DMS153 treated with DMSO at 0.1 percent for 48 hours (cell line): Measurements from ENCODE around the gene GK.
"Not testable (repeated sequence)": the region's sequence is repeated elsewhere in the genome, so short reads cannot be mapped to it uniquely, and the experiment has no call there.

ENCODE experiments used
- DNase-seq: peaks from one replicate; lab custom pipeline; 2025; ENCODE audit not compliant: unreplicated experiment; lab: John Stamatoyannopoulos, UW

The GK gene

DNA sequence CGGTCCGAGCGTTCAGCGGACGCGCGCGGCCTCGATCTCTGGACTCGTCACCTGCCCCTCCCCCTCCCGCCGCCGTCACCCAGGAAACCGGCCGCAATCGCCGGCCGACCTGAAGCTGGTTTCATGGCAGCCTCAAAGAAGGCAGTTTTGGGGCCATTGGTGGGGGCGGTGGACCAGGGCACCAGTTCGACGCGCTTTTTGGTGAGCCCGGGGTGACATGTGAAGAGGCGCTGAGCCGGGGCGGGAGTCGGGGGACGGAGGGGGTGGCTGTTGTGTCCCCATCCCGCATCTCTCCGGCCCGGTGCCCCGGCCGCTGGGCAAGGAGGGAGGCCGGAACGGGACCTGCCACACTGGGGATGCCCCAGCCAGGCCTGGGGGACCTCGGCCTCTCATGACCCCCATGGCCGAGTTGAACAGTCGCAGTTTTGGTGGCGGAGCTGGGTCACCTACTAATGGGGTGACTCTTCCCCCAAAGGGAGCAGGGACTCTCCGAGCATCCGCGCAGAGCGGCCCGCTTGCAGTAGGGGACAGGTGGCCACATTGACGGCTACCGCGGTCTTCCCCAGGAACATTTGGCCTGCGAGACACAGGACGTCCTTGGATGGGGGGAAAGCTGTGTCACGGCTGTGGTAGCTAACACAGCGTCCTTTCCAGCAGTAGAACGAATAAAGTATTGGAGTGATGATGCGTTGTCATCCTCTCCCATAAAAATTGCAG is at the start of gene GK:
GK (plus strand) TSS at position 9 of the 717 bp plus-strand sequence; CDS start at position 124, 115 bp downstream.
- no peak for DNase-seq

DNA sequence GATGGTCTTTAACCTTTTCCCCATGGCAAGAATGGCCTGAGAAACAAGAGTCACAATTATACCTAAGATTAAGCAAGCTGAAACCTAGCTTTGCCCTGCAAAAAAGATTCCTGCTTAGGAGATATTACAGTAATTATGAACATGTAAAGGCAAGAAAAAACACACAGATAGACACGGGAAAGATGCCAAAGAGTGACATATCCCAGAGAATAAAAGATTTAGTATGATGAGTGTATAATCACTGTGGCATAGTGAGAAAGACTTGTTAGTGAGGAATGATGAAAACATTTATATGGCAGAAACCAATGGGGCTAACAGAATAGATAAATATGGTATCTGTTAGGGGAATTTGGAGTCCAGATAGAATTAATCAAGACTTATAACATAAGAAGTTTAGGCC is 46.1 kb upstream of the GK start:
- DNase-seq = no peak

DNA sequence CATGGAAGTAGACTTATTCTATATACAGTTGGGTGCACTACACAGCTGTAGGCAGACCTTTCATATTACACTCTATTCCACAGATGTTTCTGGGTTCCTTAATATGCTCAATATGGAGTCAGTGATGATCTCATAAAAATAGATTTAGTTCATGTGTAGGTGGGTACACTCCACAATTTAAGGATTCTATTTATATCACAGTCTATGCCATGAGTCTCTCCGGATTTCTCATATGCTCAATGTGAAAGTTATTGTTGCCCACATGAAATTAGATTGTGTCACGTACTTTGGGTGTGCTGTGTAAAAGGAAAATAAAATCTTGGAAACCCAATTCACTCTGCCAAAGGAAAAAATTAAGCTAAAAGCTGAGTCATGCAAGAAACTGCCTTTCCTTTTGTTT is 43.2 kb upstream of the GK start:
- DNase-seq = no peak

DNA sequence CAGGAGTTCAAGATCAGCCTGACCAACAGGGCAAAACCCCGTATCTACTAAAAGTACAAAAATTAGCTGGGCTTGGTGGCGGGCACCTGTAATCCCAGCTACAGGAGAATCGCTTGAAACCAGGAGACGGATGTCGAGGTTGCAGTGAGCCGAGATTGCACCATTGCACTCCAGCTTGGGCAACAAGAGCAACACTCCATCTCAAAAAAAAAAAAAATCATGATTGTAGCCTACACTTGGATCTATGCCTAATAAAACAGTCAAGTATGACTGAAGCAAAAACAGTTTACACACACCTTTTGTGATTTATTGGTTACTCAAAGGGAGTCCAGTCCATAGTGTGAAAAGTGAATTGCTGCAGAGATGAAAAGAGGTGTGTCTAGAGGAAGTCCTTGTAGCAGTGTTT is 41.0 kb upstream of the GK start:
- peak; percentile 43 for DNase-seq

DNA sequence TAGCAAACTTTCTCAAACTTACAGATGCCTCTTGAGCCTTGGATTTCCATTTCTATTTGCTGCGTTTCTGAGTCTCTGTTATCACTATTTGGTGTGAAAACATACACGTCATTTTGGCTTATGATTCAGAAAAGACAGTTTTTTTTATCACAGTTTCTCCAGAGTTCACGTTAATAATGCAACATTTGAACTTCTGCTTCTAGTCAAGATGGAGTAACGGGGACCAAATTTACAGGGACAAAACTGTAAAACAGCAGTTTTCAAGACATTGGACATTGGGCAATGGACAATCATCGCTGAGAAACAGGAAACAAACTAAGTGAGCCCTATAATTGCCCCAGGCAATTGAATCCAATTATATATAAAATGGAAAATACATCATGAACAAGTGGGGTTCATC is 39.5 kb upstream of the GK start:
- DNase-seq = no peak

DNA sequence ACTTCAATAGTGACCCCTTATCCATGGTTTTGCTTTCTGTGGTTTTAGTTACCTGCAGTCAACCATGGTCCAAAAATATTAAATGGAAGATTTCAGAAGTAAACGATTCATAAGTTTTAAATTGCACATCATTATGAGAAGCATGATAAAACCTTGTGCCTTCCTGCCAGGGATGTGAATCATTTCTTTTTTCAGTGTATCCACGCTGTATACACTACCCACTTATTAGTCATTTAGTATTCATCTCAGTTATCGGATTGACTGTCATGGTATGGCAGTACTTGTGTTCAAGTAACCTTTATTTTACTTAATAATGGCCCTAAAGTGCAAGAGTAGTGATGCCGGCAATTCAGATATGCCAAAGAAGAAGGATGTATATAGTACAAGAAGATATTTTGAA is 38.0 kb upstream of the GK start:
- no peak for DNase-seq

DNA sequence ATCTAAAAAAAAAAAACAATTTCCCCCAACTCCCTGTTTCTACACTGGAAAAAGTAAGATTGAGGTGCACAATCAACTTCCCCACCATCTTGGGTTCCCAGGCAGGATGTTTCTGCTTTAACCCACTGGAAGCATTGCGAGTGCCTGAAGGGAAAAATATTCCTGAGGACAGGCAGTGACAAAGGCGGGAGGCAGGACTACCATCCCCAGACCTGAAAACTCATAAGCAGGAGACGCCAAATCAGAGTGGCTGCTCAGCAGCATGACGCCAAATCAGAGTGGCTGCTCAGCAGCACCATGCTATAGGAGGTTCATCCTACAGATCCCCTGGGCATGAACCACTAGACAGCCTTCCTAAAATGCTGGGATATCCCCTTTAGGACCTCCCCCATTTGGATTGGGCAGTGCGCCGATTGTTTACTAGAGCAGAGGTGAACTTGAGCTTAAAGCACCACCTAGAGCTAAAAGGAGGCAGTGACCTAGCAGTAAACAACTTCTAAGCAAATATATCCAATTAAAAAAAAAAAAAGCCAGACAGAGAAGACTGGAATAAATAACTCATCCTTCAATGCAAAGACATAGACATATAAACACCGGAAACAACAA is 35.0 kb upstream of the GK start:
- no peak for DNase-seq

DNA sequence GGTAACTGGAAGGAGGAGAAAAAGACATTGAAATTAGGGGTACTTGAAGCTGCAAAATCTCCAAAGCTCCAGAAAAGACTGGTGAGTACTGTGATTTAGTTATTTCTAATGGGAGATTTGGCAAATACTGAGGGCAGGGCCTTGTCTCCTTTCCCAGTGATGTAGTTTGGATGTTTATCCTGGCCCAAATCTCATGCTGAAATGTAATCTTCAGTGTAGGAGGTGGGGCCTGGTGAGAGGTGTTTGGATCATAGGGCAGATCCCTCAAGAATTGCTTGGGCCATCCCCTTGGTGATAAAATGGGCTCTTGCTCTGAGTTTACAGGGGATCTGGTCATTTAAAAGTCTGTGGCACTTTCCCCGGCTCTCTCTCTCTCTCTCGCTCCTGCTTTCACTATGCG is 33.1 kb upstream of the GK start:
- DNase-seq = no peak

DNA sequence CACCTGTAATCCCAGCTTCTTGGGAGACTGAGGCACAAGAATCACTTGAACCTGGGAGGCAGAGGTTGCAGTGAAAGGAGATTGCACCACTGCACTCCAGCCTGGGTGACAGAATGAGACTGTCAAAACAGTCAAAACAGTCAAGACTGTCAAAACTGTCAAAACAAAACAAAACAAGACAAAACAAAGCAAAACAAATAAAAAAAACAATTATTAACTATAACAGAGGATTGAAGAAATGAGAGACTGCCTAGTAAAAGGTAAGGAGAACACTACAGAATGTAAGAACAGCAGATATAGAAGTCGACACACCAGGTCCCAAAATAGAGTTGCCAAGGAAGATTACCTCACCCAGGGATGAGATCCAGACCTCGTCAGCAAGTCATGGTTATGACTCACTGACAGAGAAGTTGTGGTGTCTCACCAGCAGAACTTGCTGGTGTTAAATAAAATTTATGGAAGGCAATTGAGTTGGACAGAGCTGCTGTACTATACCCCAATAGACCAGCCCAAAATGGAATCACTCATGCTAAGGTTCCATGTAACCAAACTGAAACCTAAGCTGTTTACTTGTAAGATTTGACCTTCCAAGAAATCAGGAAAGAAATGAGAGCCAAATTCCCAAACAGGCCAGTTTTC is 32.1 kb upstream of the GK start:
- no peak for DNase-seq

DNA sequence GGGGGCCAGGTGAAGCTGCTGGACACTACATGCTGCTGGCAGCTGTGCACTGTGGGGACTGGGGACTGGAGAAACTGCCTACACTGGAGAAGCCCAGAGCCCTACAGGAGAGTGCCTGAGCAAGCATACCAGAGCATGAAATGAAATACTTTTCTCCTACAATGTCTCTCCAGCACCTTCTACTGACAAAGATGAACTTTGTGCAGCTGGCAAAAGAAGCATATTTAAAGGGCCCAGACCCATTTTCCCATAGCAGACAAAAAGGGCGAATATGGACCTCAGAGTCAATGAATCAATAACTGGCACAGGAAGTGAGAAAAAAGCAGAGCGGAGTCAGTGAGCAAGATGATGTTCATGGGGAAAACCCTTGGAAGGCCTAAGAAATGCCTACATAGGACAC is 30.9 kb upstream of the GK start:
- no peak for DNase-seq

DNA sequence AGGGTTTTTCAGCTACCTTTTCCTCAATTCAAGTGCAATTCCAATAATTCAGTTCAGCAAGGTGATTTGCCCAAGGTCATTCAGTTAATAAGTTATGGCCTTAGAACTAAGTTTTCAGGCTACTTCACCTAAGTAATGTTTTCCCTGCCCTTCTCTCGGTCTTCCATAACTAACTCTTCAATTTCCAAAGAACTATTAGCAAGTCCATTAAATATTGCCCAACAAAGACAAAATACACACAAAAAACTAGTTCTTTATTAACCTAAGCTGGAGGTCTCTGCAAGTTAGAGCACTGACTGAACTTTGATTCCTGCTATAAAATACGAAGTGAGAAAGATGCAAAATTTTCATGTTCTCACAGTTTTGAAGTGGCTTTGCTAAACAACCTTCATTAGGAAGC is 26.8 kb upstream of the GK start:
- DNase-seq = no peak

DNA sequence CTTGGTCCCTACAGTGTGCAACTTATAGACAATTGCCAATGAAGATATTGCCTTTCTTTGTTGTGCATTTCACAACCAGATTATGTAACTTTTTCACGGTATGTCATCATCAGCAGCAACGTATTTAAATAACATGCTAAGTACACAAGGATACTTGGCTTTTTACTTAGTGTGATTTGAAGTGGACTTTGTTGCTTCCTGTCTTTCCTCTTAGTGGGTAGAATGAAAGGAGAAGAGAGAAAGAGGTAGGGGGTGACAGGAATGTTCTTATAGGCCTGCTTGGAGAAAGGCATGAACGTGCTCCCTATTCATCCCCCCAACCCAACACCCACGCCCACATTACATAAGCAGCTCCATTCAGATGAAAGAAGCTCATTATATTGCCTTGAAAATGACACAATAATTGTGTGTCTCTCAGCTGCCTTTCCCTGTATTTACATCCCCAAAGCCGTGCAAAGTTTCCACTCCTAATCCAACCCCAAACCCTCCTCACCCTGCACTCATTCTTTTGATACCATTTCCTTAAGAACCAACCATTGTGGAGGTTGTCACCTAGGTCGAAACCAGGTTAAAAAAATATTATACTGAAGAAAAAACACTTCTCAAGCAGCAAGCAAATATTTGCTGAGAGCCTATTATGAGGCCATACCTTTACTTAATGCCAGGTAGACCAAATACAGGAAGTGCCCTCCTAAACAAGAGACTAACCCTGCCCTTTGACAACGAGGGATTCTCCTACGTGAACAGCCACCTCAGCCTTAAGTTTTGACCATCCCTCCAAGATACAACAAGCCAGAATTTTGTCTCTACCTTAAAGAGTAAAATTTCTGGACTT is 25.2 kb upstream of the GK start:
- DNase-seq = peak; percentile 10

DNA sequence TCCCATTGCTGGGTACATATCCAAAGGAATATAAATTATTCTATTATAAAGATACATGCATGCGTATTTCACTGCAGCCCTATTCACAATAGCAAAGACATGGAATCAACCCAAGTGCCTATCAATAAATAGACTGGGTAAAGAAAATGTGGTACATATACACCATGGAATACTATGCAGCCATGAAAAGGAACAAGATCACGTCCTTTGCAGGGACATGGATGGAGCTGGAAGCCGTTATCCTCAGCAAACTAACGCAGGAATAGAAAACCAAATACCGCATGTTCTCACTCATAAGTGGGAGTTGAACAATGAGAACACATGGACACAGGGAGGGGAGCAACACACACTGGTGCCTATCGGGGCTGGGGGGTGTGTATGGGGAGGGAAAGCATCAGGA is 19.2 kb upstream of the GK start:
- not testable (repeated sequence) for DNase-seq

DNA sequence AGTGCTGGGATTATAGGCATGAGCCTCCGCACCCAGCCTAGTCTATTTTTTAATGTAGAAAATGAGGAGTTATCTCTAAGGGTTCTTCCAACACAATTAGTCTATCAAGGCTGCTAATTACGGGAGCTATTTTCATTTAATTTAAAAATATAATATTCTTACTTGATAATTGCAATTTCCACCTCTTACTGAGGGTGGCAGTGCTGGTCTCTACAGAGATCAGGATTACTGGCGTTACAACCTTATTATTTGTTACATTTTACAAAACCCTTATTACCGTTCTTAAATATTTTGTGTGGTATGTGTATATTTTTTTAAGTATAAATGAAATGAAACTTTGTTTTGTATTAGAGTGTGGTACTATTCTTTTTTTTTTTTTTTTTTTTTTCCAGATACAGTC is 17.6 kb upstream of the GK start:
- DNase-seq = no peak

DNA sequence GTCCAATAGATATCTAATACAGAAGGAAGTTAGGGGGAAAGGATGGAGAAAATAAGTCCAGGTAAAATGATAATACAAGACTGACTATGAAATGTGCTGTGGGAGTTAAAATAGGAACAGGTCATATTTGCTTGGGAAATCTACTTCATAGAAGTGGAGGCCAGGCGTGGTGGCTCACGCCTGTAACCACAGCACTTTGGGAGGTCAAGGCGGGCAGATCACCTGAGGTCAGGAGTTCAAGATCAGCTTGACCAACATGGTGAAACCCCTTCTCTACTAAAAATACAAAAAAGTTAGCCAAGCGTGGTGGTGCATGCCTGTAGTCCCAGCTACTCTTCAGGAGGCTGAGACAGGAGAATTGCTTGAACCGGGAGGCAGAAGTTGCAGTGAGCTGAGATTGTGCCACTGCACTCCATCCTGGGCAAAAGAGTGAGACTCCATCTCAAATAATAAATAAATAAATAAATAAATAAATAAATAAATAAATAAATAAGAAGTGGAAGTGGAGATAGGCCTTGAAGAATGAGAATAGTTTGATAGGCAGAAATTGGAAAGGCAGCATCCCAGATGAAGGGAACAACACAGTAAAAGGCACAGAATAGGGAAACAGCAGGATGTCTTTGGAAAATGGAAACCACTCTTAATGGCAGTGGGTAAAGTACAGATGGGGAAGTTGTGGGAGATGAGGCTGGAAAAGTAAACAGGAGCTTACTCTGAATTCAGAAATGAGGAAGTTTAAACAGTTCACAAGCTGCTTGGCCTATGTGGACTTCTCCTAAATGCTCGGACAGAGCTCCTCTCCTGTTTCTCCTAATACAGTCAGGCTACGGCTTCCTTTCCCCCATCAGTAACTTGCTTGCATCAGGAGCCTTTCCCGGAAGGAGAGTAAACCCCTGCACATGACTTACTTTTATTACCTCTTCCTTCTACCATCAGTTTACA is 15.1 kb upstream of the GK start:
- DNase-seq = no peak

DNA sequence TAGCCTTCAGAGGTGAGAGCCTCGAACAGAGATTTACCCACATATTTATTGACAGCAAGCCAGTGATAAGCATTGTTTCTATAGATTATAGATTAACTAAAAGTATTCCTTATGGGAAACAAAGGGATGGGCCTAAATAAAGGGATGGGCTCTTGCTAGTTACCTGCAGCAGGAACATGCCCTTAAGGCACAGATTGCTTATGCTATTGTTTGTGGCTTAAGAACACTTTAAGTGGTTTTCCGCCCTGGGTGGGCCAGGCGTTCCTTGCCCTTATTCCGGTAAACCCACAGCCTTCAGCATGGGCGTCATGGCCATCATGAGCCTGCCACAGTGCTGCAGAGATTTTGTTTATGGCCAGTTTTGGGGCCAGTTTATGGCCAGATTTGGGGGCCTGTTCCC is 13.5 kb upstream of the GK start:
- not testable (repeated sequence) for DNase-seq

DNA sequence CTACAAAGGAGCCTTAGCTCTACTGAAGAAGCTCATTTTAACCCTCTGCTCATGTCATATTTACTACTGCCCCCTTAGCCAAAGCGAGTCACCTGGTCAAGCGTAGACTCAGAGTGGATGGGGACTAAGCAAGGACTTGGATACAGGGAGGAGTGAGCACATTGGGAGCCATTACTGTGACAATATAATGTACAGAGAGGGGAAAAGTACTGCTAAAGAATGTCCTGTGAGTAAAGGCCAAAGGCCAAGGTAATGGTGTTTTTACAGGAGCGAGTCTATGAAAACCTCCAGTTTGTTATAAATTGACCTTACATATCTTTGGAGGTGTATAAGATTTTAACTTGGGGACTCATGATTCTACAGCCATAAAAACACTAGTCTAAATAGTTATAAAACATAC is 10.6 kb upstream of the GK start:
- DNase-seq = no peak

DNA sequence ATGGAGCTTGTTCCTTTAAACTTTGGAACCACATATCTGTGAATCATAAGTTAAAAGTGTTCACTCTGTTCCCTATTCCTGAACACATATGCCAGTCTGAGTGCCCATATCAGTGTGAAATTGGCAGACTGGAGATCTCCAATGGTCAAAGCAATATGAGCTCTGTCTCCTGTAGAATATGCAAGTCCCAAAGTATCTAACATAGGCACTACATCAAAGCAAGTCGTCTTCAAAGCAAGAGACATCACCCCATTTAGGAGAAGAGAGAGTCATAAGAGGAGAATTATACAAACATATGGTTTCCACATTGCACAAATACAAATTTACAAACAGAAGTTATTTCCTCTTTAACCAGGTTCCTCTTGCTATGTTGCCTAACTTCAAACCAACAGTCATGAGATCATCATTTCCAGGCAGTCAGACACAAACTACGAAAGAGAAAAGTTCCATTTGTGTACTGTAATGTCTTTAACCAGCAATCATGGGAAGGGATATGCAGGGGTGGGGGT is 9.9 kb upstream of the GK start:
- DNase-seq = no peak

DNA sequence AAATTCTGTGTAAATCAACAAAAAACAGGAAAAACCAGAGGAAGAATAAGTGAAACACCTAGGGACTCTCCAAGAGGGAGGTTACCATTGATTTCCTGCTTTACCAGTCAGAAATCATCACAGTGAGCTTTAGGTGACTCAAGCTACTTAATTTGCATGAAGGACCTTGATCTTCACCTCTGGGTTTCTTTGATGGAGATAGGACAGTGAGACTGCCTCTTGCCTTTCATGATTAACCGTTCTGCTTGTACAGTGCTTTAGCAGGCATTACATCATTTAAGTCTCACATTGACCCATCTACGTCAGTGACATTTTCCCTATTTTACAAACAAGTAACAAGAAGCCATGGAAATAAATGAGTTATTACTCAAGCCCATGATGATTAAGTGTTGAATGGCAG is 3.4 kb upstream of the GK start:
- DNase-seq = no peak
